Astrocyte (in vitro differentiated cells and primary cell): Measurements from ENCODE around the gene MAGI1.

ENCODE experiments used
- CTCF ChIP-seq: IDR thresholded peaks from 2 replicates; pipeline ENCODE4 v1.5.1; 2011; ENCODE audit warnings: low read depth, mild to moderate bottlenecking, inconsistent platforms, low read length, moderate library complexity; ENCODE audit not compliant: insufficient read depth
- EZH2 ChIP-seq: IDR thresholded peaks from 2 replicates; pipeline ENCODE4 v1.6.1; 2012; ENCODE audit warnings: mild to moderate bottlenecking, low read length, inconsistent platforms; ENCODE audit not compliant: insufficient read depth

GRCh38 chr3:65875393-65876027, 163.2 kb downstream of the MAGI1 start:
- TF ChIP-seq CTCF (no peak), EZH2 (no peak)
